GM12878 (cell line): ENCODE measurements around the gene FCN2.

Experiments used
- CTCF ChIP-seq, 3 experiments: IDR thresholded peaks in 2 of 3; conservative IDR thresholded peaks in 1 of 3; 2 replicates each; pipeline ENCODE4 v1.5.1; 2011; ENCODE audit warnings: low read depth in 3 of 3, low read length in 3 of 3, mild to moderate bottlenecking in 3 of 3, control low read depth in 2 of 3, moderate library complexity in 2 of 3, inconsistent platforms in 1 of 3, mixed read lengths in 1 of 3; ENCODE audit not compliant: control insufficient read depth in 2 of 3, insufficient read depth in 1 of 3; ENCODE audit errors: extremely low read depth in 1 of 3
- EZH2 ChIP-seq: IDR thresholded peaks from 2 replicates; pipeline ENCODE4 v1.6.1; 2012; ENCODE audit warnings: low read depth, mild to moderate bottlenecking, control low read depth, inconsistent platforms, low read length, borderline replicate concordance; ENCODE audit not compliant: control insufficient read depth
- IRF3 ChIP-seq: fragments of 450-650 bp; IDR thresholded peaks from 2 replicates; pipeline ENCODE4 v1.6.1; 2014; ENCODE audit warnings: mild to moderate bottlenecking
- JUND ChIP-seq: IDR thresholded peaks from 2 replicates; pipeline ENCODE4 v1.6.1; 2012; ENCODE audit warnings: low read depth, mild to moderate bottlenecking, low read length, improper control_type of control experiment, moderate library complexity

- TF ChIP-seq JUND (no peak), CTCF (IDR thresholded peaks at IDR 0.05 in 2 of 3, conservative IDR thresholded peaks at IDR 0.05 in 1 of 3; ENCODE audit: control insufficient read depth in 2 of 3, extremely low read depth in 1 of 3, insufficient read depth in 1 of 3, low read depth in 3 of 3, low read length in 3 of 3) (no peak), IRF3 (no peak), EZH2 (no peak)
These were observed 9.0 kb downstream of the FCN2 start for GRCh38 chr9:134889386-134890154.
